GM19025 (cell line): Measurements from ENCODE around the gene TMPRSS4.

Experiments used
- ATAC-seq: cut with Tn5 transposase; IDR thresholded peaks from one replicate; pipeline ENCODE4 v1.9.1; 2021; ENCODE audit warnings: mild to moderate bottlenecking, low read depth, moderate library complexity; ENCODE audit not compliant: unreplicated experiment

The TMPRSS4 gene

GRCh38 chr11:118076754-118077281 lies at the start of gene TMPRSS4:
Gene TMPRSS4 (plus strand): TSS chr11:118077078. CDS start chr11:118077303, 225 bp downstream.
- no peak for ATAC-seq

- no peak for ATAC-seq
Observed at GRCh38 chr11:118027694-118028093, 49.2 kb upstream of the TMPRSS4 start.

GRCh38 chr11:118028626-118029025 lies 48.3 kb upstream of the TMPRSS4 start:
- ATAC-seq: no peak

GRCh38 chr11:118033443-118033842 lies 43.4 kb upstream of the TMPRSS4 start:
- no peak for ATAC-seq

GRCh38 chr11:118042141-118042540 lies 34.7 kb upstream of the TMPRSS4 start:
- ATAC-seq: no peak

- ATAC-seq: no peak
Observed at GRCh38 chr11:118042796-118043195, 34.1 kb upstream of the TMPRSS4 start.

GRCh38 chr11:118045191-118045590 lies 31.7 kb upstream of the TMPRSS4 start:
- ATAC-seq: no peak

GRCh38 chr11:118046051-118046963 lies 30.6 kb upstream of the TMPRSS4 start:
- no peak for ATAC-seq

GRCh38 chr11:118046964-118047700 lies 29.7 kb upstream of the TMPRSS4 start:
- no peak for ATAC-seq

- no peak for ATAC-seq
Observed at GRCh38 chr11:118047749-118048148, 29.1 kb upstream of the TMPRSS4 start.

GRCh38 chr11:118048472-118049370 lies 28.2 kb upstream of the TMPRSS4 start:
- no peak for ATAC-seq

- ATAC-seq: no peak
Observed at GRCh38 chr11:118049771-118050170, 27.1 kb upstream of the TMPRSS4 start.

GRCh38 chr11:118050208-118050891 lies 26.5 kb upstream of the TMPRSS4 start:
- ATAC-seq: no peak

GRCh38 chr11:118051136-118051610 lies 25.7 kb upstream of the TMPRSS4 start:
- ATAC-seq: no peak

- ATAC-seq: no peak
Observed at GRCh38 chr11:118051611-118052461, 25.0 kb upstream of the TMPRSS4 start.

GRCh38 chr11:118052581-118053206 lies 24.2 kb upstream of the TMPRSS4 start:
- no peak for ATAC-seq

GRCh38 chr11:118054712-118055640 lies 21.9 kb upstream of the TMPRSS4 start:
- no peak for ATAC-seq
